HEK293 (cell line): ENCODE measurements around the gene MC2R.

ENCODE experiments used
- CTCF ChIA-PET: fragments of 350-600 bp; formaldehyde crosslinking; extraction: SDS; loops from one replicate; lab custom pipeline; 2021; ENCODE audit warnings: antibody characterized with exemption; lab: Yijun Ruan, JAX
- POLR2A ChIA-PET: fragments of 300-600 bp; formaldehyde crosslinking; extraction: SDS; loops from one replicate; lab custom pipeline; 2020; ENCODE audit warnings: antibody characterized with exemption, inconsistent platforms; lab: Yijun Ruan, JAX
- H3K27ac ChIP-seq: fragments of 200-500 bp; sonication (Bioruptor generic); 2 replicates; pipeline ENCODE4 v1.5.1; 2014; ENCODE audit warnings: low read depth, low read length, control low read depth, inconsistent platforms; ENCODE audit errors: extremely low read depth
- H3K36me3 ChIP-seq, 2 experiments: fragments of 200-500 bp in 1 of 2; sonication (Bioruptor generic) in 1 of 2; 1 replicate in 1 of 2; 2 replicates in 1 of 2; pipeline ENCODE4 v1.5.1; 2014 to 2017; ENCODE audit warnings: inconsistent platforms in 2 of 2, low read length in 2 of 2; ENCODE audit not compliant: control insufficient read depth in 2 of 2, insufficient read depth in 1 of 2
- H3K4me1 ChIP-seq: fragments of 200-500 bp; sonication (Bioruptor generic); 2 replicates; pipeline ENCODE4 v1.5.1; 2014; ENCODE audit warnings: mild to moderate bottlenecking, low read length, inconsistent platforms; ENCODE audit not compliant: control insufficient read depth, insufficient read depth
- H3K4me3 ChIP-seq: 2 replicates; pipeline ENCODE4 v1.5.1; 2011; ENCODE audit warnings: low read depth, mild to moderate bottlenecking, control low read depth, low read length, moderate library complexity
- H3K9me3 ChIP-seq: fragments of 200-500 bp; sonication (Bioruptor generic); 2 replicates; pipeline ENCODE4 v1.5.1; 2014; ENCODE audit warnings: low read depth, low read length, inconsistent platforms; ENCODE audit not compliant: control insufficient read depth, insufficient read depth
- BCL11B ChIP-seq: fragments of 450-650 bp; formaldehyde crosslinking; IDR thresholded peaks from 2 replicates; pipeline ENCODE4 v1.5.1; 2016; ENCODE audit warnings: low read depth, missing biosample characterization, missing genetic modification characterization
- EGR2 ChIP-seq: fragments of 450-650 bp; formaldehyde crosslinking; IDR thresholded peaks from 2 replicates; pipeline ENCODE4 v1.5.1; 2016; ENCODE audit warnings: low read depth, missing biosample characterization, missing genetic modification characterization
- HOXA7 ChIP-seq: sonication (generic); formaldehyde crosslinking; IDR thresholded peaks from 2 replicates; pipeline ENCODE4 v1.8.1; 2022; ENCODE audit warnings: missing genetic modification reagents, borderline replicate concordance
- YY1 ChIP-seq: fragments of 450-650 bp; formaldehyde crosslinking; IDR thresholded peaks from 2 replicates; pipeline ENCODE4 v1.5.1; 2018; ENCODE audit warnings: missing biosample characterization, missing genetic modification characterization
- ZBTB21 ChIP-seq: fragments of 450-650 bp; formaldehyde crosslinking; IDR thresholded peaks from 2 replicates; pipeline ENCODE4 v1.5.1; 2017; ENCODE audit warnings: missing biosample characterization, missing genetic modification characterization
- ZNF138 ChIP-seq: fragments of 450-650 bp; formaldehyde crosslinking; IDR thresholded peaks from 2 replicates; pipeline ENCODE4 v1.5.1; 2016; ENCODE audit warnings: missing biosample characterization, missing genetic modification characterization, borderline replicate concordance
- ZNF221 ChIP-seq: fragments of 450-650 bp; formaldehyde crosslinking; IDR thresholded peaks from 2 replicates; pipeline ENCODE4 v1.5.1; 2017; ENCODE audit warnings: missing biosample characterization, missing genetic modification characterization, borderline replicate concordance
- ZNF23 ChIP-seq: fragments of 450-650 bp; formaldehyde crosslinking; IDR thresholded peaks from 2 replicates; pipeline ENCODE4 v1.5.1; 2016; ENCODE audit warnings: missing biosample characterization, missing genetic modification characterization, borderline replicate concordance
- ZNF366 ChIP-seq: fragments of 450-650 bp; formaldehyde crosslinking; conservative IDR thresholded peaks from 2 replicates; pipeline ENCODE4 v1.5.1; 2016; ENCODE audit warnings: missing biosample characterization, missing genetic modification characterization
- ZNF544 ChIP-seq: fragments of 450-650 bp; formaldehyde crosslinking; IDR thresholded peaks from 2 replicates; pipeline ENCODE4 v1.5.0; 2017; ENCODE audit warnings: missing biosample characterization, missing genetic modification characterization
- ZNF585B ChIP-seq: fragments of 450-650 bp; formaldehyde crosslinking; IDR thresholded peaks from 2 replicates; pipeline ENCODE4 v1.5.1; 2016; ENCODE audit warnings: missing biosample characterization, missing genetic modification characterization
- ZNF768 ChIP-seq: fragments of 450-650 bp; formaldehyde crosslinking; IDR thresholded peaks from 2 replicates; pipeline ENCODE4 v1.5.1; 2018; ENCODE audit warnings: missing biosample characterization, mild to moderate bottlenecking, missing genetic modification characterization
- ZSCAN16 ChIP-seq: fragments of 450-650 bp; formaldehyde crosslinking; IDR thresholded peaks from 2 replicates; pipeline ENCODE4 v1.5.1; 2016; ENCODE audit warnings: missing biosample characterization, missing genetic modification characterization
- TF ChIP-seq, protein P1 (sequence below): fragments of 450-650 bp; formaldehyde crosslinking; IDR thresholded peaks from 2 replicates; pipeline ENCODE4 v1.5.1; 2016; ENCODE audit warnings: missing biosample characterization, missing genetic modification characterization, borderline replicate concordance
- TF ChIP-seq, protein P2 (sequence below): fragments of 450-650 bp; IDR thresholded peaks from 2 replicates; pipeline ENCODE4 v1.5.1; 2018; ENCODE audit warnings: missing biosample characterization, mild to moderate bottlenecking, missing genetic modification characterization
- TF ChIP-seq, protein P3 (sequence below): fragments of 450-650 bp; formaldehyde crosslinking; IDR thresholded peaks from 2 replicates; pipeline ENCODE4 v1.5.1; 2016; ENCODE audit warnings: missing biosample characterization, missing genetic modification characterization

Gene MC2R

DNA sequence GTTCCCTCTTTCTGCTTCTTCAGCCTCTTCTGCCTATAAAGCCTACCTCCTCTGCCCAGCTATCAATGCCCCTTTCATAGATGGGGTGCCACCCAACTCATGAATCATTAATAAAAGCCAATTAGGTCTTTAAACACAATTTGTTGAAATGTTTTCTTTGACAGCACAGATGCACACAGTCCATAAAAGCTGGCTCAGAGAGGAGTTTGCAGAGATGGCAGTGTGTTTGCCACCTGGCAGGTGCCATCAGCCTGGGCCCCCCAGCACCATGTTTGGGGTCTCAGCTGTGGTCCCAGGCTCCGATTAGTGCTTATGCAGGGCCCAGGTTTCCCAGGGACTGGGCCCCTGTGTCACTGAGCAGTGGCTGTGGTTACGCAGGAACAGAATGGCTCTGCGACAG, 7.9 kb upstream of the MC2R start (continued):
- TF ChIP-seq ZNF221 (tag by site-specific recombination) (no peak), BCL11B (tag by site-specific recombination) (no peak), ZNF544 (tag by site-specific recombination) (no peak), ZNF366 (tag by site-specific recombination) (no peak)

GRCh38 chr18:13918898-13919297, 3.6 kb upstream of the MC2R start:
- Histone ChIP-seq H3K9me3 (no peaks in the 10 kb centered on the region), H3K4me3 (no peak overlapping the region), H3K36me3 (no peaks in the 10 kb centered on the region), H3K27ac (no peak overlapping the region), H3K4me1 (no peaks in the 10 kb centered on the region)
- TF ChIP-seq ZNF23 (tag by site-specific recombination), result no peak
- ChIA-PET POLR2A (no interaction called here), CTCF (no interaction called here)

- TF ChIP-seq ZBTB21 (tag by site-specific recombination), result no peak
- TF ChIP-seq ZNF768 (tag by site-specific recombination), result no peak
- TF ChIP-seq, protein P1, sequence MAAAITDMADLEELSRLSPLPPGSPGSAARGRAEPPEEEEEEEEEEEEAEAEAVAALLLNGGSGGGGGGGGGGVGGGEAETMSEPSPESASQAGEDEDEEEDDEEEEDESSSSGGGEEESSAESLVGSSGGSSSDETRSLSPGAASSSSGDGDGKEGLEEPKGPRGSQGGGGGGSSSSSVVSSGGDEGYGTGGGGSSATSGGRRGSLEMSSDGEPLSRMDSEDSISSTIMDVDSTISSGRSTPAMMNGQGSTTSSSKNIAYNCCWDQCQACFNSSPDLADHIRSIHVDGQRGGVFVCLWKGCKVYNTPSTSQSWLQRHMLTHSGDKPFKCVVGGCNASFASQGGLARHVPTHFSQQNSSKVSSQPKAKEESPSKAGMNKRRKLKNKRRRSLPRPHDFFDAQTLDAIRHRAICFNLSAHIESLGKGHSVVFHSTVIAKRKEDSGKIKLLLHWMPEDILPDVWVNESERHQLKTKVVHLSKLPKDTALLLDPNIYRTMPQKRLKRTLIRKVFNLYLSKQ (tag by site-specific recombination), result no peak
- no peak for TF ChIP-seq ZSCAN16 (tag by site-specific recombination)
- TF ChIP-seq EGR2 (tag by site-specific recombination), result no peak
- no peak for TF ChIP-seq YY1 (tag by site-specific recombination)
- TF ChIP-seq, protein P2, sequence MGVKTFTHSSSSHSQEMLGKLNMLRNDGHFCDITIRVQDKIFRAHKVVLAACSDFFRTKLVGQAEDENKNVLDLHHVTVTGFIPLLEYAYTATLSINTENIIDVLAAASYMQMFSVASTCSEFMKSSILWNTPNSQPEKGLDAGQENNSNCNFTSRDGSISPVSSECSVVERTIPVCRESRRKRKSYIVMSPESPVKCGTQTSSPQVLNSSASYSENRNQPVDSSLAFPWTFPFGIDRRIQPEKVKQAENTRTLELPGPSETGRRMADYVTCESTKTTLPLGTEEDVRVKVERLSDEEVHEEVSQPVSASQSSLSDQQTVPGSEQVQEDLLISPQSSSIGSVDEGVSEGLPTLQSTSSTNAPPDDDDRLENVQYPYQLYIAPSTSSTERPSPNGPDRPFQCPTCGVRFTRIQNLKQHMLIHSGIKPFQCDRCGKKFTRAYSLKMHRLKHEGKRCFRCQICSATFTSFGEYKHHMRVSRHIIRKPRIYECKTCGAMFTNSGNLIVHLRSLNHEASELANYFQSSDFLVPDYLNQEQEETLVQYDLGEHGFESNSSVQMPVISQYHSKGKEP (tag by site-specific recombination), result no peak
- TF ChIP-seq HOXA7 (CRISPR knock-in tag), result no peak
- TF ChIP-seq, protein P3, sequence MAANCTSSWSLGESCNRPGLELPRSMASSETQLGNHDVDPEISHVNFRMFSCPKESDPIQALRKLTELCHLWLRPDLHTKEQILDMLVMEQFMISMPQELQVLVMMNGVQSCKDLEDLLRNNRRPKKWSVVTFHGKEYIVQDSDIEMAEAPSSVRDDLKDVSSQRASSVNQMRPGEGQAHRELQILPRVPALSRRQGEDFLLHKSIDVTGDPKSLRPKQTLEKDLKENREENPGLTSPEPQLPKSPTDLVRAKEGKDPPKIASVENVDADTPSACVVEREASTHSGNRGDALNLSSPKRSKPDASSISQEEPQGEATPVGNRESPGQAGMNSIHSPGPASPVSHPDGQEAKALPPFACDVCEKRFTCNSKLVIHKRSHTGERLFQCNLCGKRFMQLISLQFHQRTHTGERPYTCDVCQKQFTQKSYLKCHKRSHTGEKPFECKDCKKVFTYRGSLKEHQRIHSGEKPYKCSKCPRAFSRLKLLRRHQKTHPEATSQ, result no peak
- no peak for TF ChIP-seq ZNF138 (tag by site-specific recombination)
- Histone ChIP-seq H3K9me3 (no peaks in the 10 kb centered on the region), H3K4me3 (no peak overlapping the region), H3K36me3 (no peaks in the 10 kb centered on the region), H3K4me1 (no peaks in the 10 kb centered on the region), H3K27ac (no peak overlapping the region)
- ChIA-PET POLR2A (no interaction called here), CTCF (no interaction called here)
Measured at GRCh38 chr18:13917401-13917800, 2.1 kb upstream of the MC2R start.

DNA sequence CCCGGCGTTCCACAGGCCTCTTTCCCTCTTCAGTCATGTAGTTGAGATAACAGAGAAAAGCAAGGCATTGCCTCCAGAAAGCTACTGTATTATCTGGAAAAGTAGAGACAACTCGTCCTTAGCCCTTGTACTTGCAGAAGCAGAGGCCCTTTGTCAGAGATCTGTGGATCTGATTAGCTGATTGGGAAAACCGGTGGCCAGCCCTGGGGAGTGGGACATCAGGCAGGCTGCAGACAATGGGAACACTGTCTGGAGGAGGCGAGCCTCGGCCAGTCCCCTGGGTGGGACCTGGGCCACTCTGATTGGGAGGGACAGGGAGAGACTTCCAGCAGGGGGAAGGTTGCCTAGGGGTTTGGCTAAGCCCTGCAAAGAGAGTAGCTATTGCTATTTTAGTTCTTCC, 1.2 kb upstream of the MC2R start:
- Histone ChIP-seq H3K4me3 (no peak overlapping the region), H3K9me3 (no peaks in the 10 kb centered on the region), H3K27ac (no peak overlapping the region), H3K4me1 (no peaks in the 10 kb centered on the region), H3K36me3 (no peaks in the 10 kb centered on the region)
- POLR2A ChIA-PET, result no interaction called here
- CTCF ChIA-PET, result interaction anchor here (0.7 kb wide), 1 partner anchor 93 kb away, joined by 3 read pairs; no protein-coding TSS in a partner anchor
- no peak for TF ChIP-seq ZNF585B
